GF-D8 (cell line): ENCODE measurements around the gene EPHB4.
"Not testable (repeated sequence)": the region's sequence is repeated elsewhere in the genome, so short reads cannot be mapped to it uniquely, and the experiment has no call there.

Source experiments
- DNase-seq: peaks from one replicate; lab custom pipeline; 2025; lab: John Stamatoyannopoulos, UW

The EPHB4 gene

DNA sequence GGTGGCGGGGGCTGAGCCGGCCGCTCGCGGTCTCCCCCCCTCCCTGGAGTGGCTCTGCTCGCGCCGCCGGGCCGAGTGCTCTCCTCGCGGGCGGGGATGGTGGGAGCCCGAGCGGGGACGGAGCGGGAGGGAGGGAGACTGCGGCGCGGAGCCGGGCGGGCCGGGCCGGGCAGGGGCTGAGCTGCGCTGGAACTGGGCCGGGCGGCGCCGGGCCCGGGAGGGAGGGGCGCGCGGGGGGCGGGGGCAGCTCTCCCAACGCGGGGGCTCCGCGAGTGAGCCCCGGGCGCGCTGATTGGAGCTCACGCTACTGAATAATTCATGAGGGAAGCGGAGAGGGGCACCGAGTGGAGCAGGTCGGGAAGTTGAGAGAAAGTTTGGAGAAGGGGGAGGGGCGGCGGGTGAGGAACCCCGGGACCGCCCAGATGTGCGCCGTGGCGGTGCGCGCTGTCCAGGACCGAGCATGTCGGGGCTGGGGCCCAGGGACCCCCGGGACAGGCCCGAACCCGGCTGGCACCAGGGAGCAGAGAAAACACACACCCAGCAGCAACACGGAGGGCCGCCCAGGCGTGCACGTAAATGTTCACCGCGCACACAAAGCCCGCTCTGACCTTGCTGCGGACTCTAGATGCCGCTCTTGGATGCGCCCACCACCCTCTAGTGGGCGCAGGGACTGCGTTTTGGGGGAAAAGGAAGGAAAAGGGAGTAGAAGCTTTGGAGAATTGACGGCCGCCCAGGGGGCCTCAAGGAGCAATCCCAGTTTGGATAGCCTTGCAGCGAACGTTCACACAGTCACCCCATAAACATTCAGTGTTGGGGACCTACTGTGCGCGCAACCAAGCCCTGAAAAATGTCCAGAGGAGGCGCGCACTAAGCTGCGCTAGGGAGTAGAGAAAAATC is at the start of gene EPHB4:
Gene EPHB4 (minus strand): TSS at position 194 of the 897 bp plus-strand sequence. CDS start 493 bp downstream, outside the sequence.
- DNase-seq = no peak

DNA sequence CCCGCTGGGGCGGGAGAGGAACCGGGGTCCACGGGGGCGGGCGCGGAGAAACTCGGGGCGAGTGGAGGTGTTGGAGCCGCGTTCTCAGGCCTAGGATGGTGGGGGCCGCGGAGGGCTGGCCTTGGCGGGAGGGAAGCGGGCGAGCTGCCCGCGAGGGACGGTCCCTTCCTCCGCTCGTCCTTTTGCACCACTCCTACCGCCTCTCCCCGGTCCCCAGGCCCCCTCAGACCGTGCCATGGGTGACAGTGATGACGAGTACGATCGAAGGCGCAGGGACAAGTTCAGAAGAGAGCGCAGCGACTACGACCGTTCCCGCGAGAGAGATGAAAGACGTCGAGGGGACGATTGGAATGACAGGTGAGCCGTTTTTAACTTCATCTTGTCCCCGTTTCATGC is 48.0 kb upstream of the EPHB4 start:
- no peak for DNase-seq

DNA sequence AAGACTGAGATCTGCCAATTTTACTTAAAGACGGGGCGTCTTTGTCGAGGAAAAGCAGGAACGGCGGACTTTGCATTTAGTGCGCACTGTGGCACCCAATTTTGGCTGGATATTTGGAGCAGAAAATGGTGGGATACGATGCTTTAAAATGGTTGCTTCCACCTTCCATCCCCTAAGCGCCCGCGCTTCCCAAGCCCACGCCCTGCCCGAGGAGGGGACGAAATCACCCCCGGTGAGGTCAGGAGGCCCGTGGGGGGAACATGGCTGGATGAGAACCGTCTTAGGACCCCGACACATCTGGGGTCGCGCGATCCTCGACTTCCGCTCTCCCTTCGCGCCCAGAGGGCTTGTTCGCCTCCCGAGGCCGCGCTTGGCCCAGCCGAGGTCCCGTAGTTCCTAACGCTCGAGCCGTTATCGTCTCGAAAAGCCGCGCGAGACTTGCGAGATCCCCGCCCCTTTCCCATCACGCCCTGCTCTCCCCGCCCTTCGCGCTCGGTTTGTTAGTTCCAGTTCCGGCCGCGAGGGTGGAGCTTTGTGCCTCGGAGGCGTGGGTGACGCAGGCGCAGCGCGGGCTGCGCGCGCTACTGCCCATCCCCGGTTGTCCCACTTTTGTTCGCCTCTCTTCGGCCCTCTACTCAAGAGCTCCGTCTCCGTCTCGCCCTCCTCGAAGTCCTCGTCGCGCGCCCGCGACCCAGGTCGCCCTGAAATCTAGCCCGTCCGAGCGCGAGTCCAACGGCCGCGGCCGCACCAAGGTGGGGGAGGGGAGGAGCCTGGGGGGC is 47.4 kb upstream of the EPHB4 start, which contains the start of gene SRRT:
Gene SRRT (plus strand): TSS at position 527 of the 779 bp plus-strand sequence. CDS start 488 bp downstream, outside the sequence.
- DNase-seq = peak; percentile 86

DNA sequence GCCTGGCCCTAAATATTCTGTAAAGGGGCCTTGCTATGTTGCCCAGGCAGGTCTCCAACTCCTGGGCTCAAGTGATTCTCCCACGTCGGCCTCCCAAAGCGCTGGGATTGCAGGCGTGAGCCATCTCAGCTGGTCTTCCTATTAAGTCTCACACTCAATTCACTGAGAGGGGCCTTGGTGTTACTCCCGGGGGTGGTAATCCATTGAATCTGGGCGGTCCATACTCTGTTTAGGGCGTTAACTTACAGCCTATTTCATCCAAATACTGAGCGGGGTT is 46.9 kb upstream of the EPHB4 start:
- DNase-seq = no peak

DNA sequence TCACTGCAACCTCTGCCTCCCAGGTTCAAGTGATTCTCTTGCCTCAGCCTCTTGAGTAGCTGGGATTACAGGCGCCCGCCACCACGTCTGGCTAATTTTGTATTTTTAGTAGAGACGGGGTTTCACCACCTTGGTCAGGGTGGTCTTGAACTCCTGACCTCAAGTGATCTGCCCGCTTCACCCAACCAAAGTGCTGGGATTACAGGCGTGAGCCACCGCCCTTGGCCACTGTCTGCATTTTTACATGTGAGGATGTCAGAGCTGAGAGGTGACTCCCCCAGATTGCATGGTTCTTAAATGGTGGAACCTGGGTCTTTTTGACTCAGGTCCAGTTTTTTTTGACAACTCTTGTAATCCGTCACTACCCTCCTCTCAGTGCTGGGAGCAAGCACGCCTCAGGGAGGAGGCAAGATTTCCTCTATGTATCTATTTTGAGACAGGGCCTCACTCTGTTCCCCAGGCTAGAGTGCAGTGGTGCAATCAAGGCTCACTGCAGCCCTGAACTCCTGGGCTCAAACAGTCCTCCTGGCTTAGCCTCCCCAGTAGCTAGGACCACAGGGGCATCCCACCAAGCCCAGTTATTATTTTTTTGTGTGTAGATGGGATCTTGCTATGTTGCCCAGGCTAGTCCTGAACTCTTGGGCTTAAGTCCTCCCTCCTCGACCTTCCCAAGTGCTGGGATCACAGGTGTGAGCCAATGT is 46.4 kb upstream of the EPHB4 start:
- DNase-seq = no peak

DNA sequence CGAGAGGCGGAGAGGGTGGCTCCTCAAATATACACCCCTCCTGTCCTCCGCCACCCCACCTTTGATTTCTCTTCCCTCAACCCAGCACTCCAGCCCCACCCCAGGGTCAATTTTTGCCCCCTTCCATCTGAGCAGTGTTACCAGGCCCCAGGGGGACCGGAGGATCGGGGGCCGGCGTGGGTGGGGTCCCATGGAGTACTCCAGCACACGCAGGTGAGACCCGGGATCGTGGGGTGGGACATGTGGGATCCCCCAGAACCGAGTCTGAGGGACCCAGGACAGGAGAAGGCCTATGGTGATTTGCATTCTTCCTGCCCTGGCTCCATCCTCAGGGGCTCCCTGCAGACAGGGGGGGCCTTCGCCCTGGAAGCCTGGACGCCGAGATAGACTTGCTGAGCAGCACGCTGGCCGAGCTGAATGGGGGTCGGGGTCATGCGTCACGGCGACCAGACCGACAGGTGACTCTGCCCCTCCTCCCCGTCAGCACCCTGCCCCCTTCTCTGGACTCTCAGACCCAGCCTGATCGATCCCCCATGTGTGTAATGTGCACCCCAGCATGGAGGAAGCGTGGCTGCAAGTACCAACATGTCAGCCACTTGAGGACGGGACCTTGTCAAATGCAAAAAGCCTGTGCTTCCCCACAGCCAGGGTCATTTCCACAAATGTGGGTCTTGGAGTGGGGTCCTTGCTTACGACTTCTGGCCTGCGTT is 40.6 kb upstream of the EPHB4 start:
- no peak for DNase-seq

DNA sequence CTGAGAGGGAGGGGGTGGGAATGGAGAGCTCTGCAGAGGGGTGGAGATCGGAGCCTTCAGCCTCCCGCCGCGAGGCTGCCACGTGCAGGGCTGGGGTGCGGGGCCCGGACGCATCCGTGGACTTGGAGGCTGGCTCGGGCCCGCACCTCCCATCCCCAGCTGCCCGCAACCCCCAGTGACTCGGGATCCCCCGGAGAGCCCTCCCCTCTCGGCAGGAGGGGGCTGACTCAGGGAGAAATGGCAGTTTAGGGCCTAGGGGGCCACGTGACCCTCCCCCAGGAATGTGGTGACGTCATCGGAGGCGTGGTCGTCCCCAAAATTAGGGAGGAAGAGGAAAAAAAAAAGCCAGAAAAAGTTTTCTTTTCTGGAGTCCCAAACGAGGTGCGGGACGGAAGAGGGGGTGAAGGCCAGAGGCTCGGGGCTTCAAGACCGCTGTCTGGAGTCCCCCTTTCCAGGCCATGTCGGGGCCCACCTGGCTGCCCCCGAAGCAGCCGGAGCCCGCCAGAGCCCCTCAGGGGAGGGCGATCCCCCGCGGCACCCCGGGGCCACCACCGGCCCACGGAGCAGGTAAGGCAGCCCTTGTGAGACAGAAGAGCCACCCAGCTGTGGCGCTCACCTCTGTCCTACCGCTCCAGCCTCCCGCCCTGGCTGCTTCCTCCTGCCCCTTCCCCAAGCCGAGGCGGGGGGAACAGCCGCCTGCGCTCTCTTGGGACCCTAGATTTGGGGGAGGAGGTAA is 39.9 kb upstream of the EPHB4 start, which contains the start of gene TRIP6:
Gene TRIP6 (plus strand): TSS at position 348 of the 736 bp plus-strand sequence. CDS start 111 bp downstream, at position 459.
- no peak for DNase-seq

DNA sequence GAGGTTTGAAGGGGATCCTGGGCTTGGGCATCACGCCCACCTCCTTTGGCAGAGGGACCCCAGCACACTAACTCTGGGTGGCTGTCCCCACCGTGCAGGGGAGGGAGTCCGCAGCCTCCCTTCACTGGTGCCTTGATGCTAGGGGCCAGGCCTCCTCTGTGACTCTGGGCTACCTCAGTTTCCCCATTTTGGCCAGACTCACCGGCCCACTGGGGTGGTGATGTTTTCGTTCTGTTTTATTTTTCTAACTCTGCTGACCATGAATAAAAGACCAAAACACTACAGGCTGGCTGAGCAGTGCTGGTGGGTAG is 39.4 kb upstream of the EPHB4 start:
- DNase-seq = no peak

DNA sequence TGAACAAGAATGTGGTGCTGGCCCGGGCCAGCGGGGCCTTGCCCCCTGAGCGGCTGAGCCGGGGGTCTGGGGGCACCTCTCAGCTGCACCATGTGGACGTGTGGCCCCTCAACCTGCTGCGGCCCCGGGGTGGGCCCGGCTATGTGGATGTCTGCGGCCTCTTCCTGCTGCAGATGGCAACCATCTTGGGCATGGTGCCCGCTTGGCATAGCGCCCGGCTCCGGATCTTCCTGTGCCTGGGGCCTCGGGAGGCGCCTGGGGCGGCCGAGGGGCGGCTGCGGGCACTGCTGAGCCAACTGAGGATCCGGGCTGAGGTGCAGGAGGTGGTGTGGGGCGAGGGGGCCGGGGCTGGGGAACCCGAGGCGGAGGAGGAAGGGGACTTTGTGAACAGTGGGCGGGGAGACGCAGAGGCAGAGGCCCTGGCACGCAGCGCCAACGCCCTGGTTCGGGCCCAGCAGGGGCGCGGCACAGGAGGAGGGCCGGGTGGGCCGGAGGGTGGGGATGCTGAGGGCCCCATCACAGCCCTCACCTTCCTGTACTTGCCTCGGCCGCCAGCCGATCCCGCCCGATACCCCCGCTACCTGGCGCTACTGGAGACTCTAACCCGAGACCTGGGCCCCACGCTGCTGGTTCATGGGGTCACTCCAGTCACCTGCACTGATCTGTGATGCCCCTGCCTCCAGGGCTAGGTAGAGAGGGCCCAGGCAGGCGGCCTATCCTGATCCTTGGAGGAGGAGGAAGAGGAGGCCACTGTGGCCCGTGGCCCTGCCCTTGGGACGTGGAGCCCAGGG is 38.8 kb upstream of the EPHB4 start:
- DNase-seq = peak; percentile 56

DNA sequence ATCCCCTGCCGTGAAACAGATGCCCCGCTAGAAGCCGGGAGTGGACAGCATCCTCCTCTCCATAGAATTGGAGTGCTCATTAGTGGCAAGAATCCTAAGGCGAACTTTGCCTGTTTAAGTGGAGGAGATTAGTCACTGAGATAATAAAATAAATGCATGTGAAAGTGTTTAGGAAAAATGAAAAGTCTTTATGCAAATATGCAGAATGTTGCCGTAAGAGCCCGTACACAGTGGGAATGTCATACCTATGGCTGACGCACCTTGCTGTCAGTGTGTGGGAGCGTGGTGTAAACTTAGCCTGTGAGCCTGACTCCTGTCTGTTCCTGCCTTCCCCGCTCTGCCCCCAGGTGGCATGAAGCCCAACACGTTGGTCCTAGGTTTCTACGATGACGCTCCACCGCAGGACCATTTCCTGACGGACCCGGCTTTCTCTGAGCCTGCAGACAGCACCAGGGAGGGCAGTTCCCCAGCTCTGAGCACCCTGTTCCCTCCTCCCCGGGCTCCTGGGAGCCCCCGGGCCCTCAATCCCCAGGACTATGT is 38.1 kb upstream of the EPHB4 start:
- DNase-seq = peak; percentile 20

DNA sequence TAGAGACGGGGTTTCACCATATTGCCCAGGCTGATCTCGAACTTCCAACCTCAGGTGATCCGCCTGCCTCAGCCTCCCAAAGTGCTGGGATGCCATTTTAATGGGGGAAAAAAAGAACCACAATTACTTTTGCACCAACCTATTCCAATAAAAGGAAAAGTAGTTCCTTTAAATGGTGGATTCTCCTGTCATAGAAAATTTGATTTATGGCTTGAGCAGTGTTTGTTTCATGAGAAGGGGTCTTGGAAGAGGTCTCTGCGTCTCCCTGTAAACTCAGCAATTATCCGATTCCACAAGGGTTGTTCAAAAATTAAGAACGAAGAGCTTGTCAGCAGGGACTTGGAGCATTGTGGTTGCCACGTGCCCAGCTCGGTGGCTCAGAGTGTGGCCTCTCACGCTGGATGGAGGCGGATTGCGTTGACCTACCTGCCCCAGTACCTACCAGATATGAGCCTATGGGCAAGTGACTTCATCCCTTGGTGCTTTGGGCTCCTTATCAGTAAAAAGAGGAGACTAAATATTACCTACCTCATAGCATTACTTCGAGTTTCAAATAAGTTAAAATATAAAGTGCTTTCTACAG is 37.0 kb upstream of the EPHB4 start:
- DNase-seq = no peak

DNA sequence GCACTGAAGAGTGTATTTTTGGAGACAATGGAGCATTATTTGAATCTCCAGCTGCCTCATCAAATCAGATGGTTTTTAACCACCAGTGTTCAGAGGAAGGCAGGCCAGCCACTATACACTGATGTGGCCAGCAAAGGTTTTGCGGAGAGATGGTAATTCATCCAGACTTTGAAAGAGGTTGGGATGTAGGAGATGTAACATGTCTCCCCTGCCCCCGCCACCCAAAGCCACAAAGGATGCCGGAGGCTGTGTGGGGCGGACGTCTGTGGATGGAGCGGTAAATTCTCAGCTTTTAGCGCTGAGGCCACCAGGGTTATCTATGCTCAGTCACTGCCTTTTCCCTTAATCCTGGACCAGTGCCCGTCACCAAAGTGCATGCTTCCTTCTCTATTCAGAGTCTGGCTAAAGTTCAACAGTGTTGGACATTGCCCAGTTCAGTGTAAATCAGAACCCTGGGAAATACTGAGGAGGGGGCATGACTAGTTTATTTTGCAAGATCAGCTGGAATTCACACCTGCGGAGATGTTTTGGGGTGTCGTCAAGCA is 36.2 kb upstream of the EPHB4 start:
- DNase-seq = peak; percentile 94

DNA sequence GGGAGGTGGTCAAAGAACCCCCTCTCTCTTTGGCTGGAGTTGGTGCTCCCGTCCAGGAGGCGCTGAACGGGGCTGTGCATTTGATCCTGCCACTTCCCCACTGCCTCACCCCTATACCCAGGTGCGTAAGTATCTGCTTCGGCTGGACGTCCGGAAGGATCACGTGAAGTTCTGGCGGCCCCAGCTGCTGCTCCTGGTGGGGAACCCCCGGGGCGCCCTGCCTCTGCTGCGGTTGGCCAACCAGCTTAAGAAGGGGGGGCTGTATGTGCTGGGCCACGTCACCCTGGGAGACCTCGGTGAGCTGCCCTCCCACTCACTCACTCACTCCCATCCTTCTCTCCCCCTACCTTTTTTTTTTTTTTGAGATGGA is 34.3 kb upstream of the EPHB4 start:
- DNase-seq = no peak

DNA sequence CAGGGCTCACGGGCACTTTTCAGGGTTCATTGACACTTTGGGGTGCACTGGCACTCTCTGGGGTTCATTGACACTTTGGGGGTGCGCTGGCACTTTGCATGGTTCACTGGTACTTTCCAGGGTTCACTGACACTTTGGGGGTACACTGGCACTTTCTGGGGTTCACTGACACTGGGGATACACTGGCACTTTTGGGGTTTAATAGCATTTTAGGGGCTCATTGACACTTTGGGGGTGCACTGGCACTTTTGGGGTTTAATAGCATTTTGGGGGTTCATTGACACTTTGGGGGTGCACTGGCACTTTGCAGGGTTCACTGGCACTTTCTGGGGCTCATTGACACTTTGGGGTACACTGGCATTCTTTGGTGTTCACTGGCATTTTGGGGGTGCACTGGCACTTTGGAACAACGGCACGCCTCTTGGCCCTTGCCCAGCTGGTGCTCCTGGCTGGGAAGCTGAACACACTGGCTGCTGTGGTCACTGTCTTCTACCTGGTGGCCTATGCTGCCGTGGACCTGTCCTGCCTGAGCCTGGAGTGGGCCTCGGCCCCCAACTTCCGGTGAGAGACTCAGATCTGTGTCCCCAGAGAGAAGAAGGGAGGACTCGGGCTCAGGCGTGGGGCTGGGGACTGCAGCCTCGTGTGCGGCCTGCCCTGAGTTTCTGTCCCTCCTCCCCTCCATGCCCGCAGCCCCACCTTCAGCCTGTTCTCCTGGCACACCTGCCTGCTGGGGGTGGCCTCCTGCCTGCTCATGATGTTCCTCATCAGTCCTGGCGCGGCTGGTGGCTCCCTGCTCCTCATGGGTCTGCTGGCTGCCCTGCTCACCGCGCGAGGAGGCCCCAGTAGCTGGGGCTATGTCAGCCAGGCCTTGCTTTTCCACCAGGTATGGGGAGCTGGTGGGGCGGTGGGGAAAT is 33.6 kb upstream of the EPHB4 start:
- no peak for DNase-seq

DNA sequence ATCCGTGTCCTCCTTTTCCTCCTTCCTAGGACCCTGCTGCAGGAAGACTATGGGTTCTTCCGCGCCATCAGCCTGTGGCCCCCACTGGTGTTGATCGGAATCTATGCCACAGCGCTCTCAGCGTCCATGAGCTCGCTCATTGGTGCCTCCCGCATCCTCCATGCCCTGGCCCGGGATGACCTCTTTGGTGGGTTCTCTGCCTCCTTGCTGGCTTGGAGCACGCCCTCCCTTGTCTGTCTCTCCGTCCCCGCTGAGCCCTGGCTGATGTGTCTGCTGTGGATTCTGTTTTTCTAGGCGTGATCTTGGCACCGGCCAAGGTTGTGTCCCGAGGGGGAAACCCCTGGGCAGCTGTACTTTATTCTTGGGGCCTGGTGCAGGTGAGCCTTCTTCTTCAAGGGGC is 32.5 kb upstream of the EPHB4 start:
- no peak for DNase-seq

DNA sequence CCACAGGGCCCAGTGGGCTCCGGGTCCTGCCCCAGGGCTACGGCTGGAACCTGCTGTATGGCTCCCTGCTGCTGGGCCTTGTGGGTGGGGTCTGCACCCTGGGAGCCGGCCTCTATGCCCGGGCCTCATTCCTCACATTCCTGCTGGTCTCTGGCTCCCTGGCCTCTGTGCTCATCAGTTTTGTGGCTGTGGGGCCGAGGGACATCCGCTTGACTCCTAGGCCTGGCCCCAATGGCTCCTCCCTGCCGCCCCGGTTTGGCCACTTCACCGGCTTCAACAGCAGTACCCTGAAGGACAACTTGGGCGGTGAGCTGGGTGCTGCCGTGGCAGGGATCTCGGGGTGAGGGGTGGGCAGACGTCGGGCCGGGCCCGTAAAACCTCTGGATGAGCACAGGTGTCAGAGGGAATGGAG is 29.6 kb upstream of the EPHB4 start:
- no peak for DNase-seq

DNA sequence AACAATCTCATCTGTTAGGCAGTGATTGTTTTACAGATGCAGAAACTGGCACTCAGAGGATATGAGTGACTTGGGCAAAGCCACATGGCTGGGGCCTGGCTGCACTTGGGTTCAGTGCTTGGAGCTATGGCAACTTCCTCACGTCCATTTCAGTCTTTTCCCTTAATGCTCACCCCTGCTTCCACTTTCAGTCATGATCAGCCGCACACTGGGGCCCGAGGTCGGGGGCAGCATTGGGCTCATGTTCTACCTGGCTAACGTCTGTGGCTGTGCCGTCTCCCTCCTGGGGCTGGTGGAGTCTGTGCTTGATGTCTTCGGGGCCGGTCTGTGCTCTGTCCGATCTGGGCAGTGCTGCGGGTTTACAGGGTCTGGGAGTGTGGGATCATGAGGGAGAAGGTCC is 28.2 kb upstream of the EPHB4 start:
- DNase-seq = no peak

DNA sequence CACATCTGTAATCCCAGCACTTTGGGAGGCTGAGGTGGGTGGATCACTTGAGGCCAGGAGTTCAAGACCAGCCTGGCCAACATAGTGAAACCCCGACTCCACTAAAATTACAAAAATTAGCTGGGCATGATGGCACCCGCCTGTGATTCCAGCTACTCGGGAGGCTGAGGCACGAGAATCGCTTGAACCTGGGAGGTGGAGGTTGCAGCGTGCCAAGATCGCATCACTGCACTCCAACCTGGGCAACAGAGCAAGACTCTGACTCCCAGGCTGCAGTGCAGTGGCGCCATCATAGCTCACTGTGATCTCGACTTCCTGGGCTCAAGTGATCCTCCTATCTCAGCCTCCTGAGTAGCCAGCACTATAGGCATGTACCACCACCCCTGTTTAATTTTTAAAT is 27.6 kb upstream of the EPHB4 start:
- not testable (repeated sequence) for DNase-seq
